Sigmoid colon (tissue), 7 donors: ENCODE data around the gene FAM174C. TPM values are rescaled to one million over a fixed set of nuclear protein-coding genes. Genes with fewer than 3 reads are reported as not detected.

Experiments
- DNase-seq: peaks from one replicate; pipeline ENCODE4 v3.0.0-alpha.2; 2019
- H3K27ac ChIP-seq, 4 donors: fragments of 200-600 bp; sonication (generic); one replicate each; pipeline ENCODE4 v1.5.1; 2016 to 2019; ENCODE audit warnings: mild to moderate bottlenecking in 1 of 4
- H3K27me3 ChIP-seq, 3 donors: fragments of 200-600 bp; sonication (generic); one replicate each; pipeline ENCODE4 v1.5.1; 2019; ENCODE audit warnings: mild to moderate bottlenecking in 1 of 3
- H3K36me3 ChIP-seq, 4 donors: fragments of 200-600 bp; sonication (generic); one replicate each; pipeline ENCODE4 v1.5.1; 2016 to 2019
- H3K4me1 ChIP-seq, 4 donors: fragments of 200-600 bp; sonication (generic); one replicate each; pipeline ENCODE4 v1.5.1; 2017 to 2019
- H3K4me3 ChIP-seq, 4 donors: fragments of 200-600 bp; sonication (generic); one replicate each; pipeline ENCODE4 v1.5.1; 2017 to 2019; ENCODE audit warnings: mild to moderate bottlenecking in 2 of 4, moderate library complexity in 1 of 4
- H3K9me3 ChIP-seq, 4 donors: fragments of 200-600 bp in 3 of 4; sonication (generic) in 3 of 4; one replicate each; pipeline versions ENCODE4 v1.5.1 to v1.6.1; 2013 to 2019
- EP300 ChIP-seq, 4 donors: sonication (generic); formaldehyde crosslinking; IDR thresholded peaks; one replicate each; pipeline ENCODE4 v1.6.1; 2017; ENCODE audit warnings: antibody characterized with exemption in 4 of 4
- POLR2A ChIP-seq, 2 donors: fragments of 450-650 bp; IDR thresholded peaks; one replicate each; pipeline ENCODE4 v1.6.1; 2016; ENCODE audit warnings: antibody characterized with exemption in 2 of 2, mild to moderate bottlenecking in 2 of 2, moderate library complexity in 2 of 2
- POLR2AphosphoS5 ChIP-seq, 4 donors: sonication (generic); formaldehyde crosslinking; IDR thresholded peaks; one replicate each; pipeline ENCODE4 v1.6.1; 2017; ENCODE audit warnings: antibody characterized with exemption in 4 of 4
- WGBS, 2 donors: extraction: QIAGEN DNeasy Blood & Tissue Kit; methylation state at CpG; one replicate each; pipeline ENCODE4 v1.1.7; 2013; 5-methylcytosine and 5-hydroxymethylcytosine counted together
- intact Hi-C: fragments of 100-400 bp; cut with DNase I; formaldehyde crosslinking; loops from one replicate; pipeline ENCODE4 v1.15.1; 2023
- polyA plus RNA-seq, 3 donors: library from polyadenylated mRNA; stranded (reverse); fragments of 200-250 nt; gene quantifications; one replicate each; pipeline ENCODE4 v1.2.3, GENCODE V29; 2013
- total RNA-seq, 4 donors: library from RNA; depleted of rRNA; stranded (reverse); fragments of >200 nt; gene quantifications; one replicate each; pipeline ENCODE4 v1.1.0, GENCODE V29; 2016
- TF ChIP-seq, protein P1 (sequence below), 4 experiments: fragments of 450-650 bp in 3 of 4; fragments of 200-600 bp in 1 of 4; IDR thresholded peaks; one replicate each; pipeline ENCODE4 v1.5.1; 2016 to 2019; ENCODE audit warnings: antibody characterized with exemption in 4 of 4, mild to moderate bottlenecking in 3 of 4, moderate library complexity in 2 of 4
- donor health status: healthy with polysubstance abuse.
- donor health status: Bipolar disorder and iron deficiency.
- donor health status: healthy.

FAM174C gene
- total and polyA plus RNA-seq, 7 donors: 24.7 to 87.8 (median 37.0) TPM

DNA sequence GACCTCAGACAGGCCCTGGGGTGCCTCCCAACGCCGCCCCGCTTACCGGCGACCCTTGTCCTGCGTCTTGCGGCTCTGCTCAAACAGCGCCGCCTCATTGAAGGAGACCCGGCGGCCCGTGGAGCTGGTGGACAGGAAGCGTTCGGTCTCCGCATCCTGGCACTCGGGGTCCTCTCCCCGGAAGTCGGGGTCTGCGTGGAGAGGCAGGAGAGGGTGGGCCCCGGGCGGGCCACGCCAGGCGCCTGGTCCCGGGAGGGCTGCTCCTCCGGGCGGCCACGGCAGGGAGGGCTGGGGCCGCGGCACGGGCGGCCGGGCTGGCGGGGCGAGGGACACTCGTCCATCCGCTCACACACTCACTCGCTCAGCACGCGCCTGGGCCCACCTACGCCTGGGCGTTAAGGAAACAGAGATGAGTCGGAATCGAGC, 40.4 kb upstream of the FAM174C start:
- Histone ChIP-seq H3K4me3 (no peak overlapping the region), H3K4me1 (peaks cover 0 to 46% (median 41%) of the 10 kb centered on the region in 4 donors), H3K27me3 (peaks cover 6 to 19% (median 7%) of the 10 kb centered on the region in 3 donors), H3K36me3 (no peaks in the 10 kb centered on the region), H3K9me3 (no peaks in the 10 kb centered on the region), H3K27ac (no peak overlapping the region)
- no peak for DNase-seq
- 59 to 90% methylated on average over 43 of the region's 43 CpGs for WGBS, 2 donors
- intact Hi-C loops: no loop called here
- TF ChIP-seq POLR2AphosphoS5 (IDR thresholded peaks at IDR 0.05): no peak
- TF ChIP-seq POLR2A (IDR thresholded peaks at IDR 0.05): no peak
- TF ChIP-seq EP300 (IDR thresholded peaks at IDR 0.05): no peak

GRCh38 chr19:1235625-1236538, 39.4 kb upstream of the FAM174C start:
- intact Hi-C loops: loop anchor here (2.0 kb wide), 1 partner anchor 15 kb away; no protein-coding TSS in a partner anchor
- DNase-seq: no peak
- H3K9me3 ChIP-seq: no peaks in the 10 kb centered on the region
- H3K36me3 ChIP-seq: no peaks in the 10 kb centered on the region
- TF ChIP-seq EP300 (IDR thresholded peaks at IDR 0.05) (no peak), POLR2A (IDR thresholded peaks at IDR 0.05) (no peak)
- no peak overlapping the region for H3K27ac ChIP-seq
- peaks cover 0 to 54% (median 48%) of the 10 kb centered on the region in 4 donors for H3K4me1 ChIP-seq
- H3K4me3 ChIP-seq: peak overlapping the region in 1 of 4 donors; percentile 64
- peaks cover 6 to 19% (median 7%) of the 10 kb centered on the region in 3 donors for H3K27me3 ChIP-seq
- 50 to 81% methylated on average over 39 of the region's 39 CpGs for WGBS, 2 donors

GRCh38 chr19:1236576-1236975, 38.8 kb upstream of the FAM174C start:
- Histone ChIP-seq H3K36me3 (no peaks in the 10 kb centered on the region), H3K4me3 (peak overlapping the region; percentile 33 to 64 (median 50)), H3K27me3 (peaks cover 6 to 19% (median 7%) of the 10 kb centered on the region in 3 donors), H3K27ac (peak overlapping the region in 1 of 4 donors; percentile 68), H3K4me1 (peaks cover 0 to 59% (median 53%) of the 10 kb centered on the region in 4 donors), H3K9me3 (no peaks in the 10 kb centered on the region)
- WGBS, 2 donors: 5 to 13% methylated on average over 42 of the region's 42 CpGs
- TF ChIP-seq, protein P1, sequence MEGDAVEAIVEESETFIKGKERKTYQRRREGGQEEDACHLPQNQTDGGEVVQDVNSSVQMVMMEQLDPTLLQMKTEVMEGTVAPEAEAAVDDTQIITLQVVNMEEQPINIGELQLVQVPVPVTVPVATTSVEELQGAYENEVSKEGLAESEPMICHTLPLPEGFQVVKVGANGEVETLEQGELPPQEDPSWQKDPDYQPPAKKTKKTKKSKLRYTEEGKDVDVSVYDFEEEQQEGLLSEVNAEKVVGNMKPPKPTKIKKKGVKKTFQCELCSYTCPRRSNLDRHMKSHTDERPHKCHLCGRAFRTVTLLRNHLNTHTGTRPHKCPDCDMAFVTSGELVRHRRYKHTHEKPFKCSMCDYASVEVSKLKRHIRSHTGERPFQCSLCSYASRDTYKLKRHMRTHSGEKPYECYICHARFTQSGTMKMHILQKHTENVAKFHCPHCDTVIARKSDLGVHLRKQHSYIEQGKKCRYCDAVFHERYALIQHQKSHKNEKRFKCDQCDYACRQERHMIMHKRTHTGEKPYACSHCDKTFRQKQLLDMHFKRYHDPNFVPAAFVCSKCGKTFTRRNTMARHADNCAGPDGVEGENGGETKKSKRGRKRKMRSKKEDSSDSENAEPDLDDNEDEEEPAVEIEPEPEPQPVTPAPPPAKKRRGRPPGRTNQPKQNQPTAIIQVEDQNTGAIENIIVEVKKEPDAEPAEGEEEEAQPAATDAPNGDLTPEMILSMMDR (IDR thresholded peaks at IDR 0.05): no peak
- TF ChIP-seq POLR2A (IDR thresholded peaks at IDR 0.05) (no peak), POLR2AphosphoS5 (IDR thresholded peaks at IDR 0.05) (no peak), EP300 (IDR thresholded peaks at IDR 0.05) (no peak)
- intact Hi-C loops: loop anchor here (2.0 kb wide), 1 partner anchor 16 kb away; no protein-coding TSS in a partner anchor
- no peak for DNase-seq

DNA sequence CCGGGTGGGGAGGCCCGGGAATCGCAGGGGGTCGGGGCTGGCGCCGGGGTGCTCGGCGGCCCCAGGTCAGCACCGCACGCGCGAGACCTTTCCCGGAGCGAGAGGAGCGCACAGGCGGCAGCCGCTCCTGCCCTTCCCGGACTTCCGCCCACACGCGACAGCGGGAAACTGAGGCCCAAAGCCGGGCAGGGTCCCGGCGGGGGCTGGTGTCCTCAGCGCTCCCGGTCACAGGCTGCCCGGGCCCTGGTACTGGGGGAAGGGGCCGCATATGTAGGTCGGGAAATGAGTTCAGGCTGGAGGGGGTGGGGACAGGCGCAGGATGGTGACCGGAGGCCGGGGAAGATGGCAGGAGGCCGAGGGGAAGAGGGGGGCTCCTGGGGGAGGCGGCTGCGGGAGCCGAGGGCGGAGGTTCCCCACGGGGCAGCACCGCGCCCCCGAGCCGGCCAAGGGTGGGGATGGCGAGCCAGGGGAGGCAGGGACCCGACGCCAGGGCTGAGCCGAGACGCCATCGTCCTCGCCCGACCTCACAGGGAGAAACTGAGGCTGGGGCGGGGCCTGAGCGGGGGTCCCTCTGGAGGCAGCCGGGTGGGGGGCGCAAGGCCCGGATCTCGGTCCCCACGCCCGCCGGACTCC, 38.2 kb upstream of the FAM174C start:
- Histone ChIP-seq H3K4me1 (peaks cover 0 to 56% (median 52%) of the 10 kb centered on the region in 4 donors), H3K27me3 (peaks cover 6 to 19% (median 7%) of the 10 kb centered on the region in 3 donors), H3K9me3 (no peaks in the 10 kb centered on the region), H3K4me3 (peak overlapping the region; percentile 33 to 64 (median 50)), H3K36me3 (no peaks in the 10 kb centered on the region), H3K27ac (peak overlapping the region in 3 of 4 donors; percentile 34 to 68 (median 61))
- intact Hi-C loops: loop anchor here (2.0 kb wide), 1 partner anchor 16 kb away; no protein-coding TSS in a partner anchor
- peak; percentile 82 for DNase-seq
- TF ChIP-seq POLR2AphosphoS5 (IDR thresholded peaks at IDR 0.05): peak in 1 of 4 donors; percentile 26
- no peak for TF ChIP-seq POLR2A (IDR thresholded peaks at IDR 0.05)
- 1% methylated on average over 60 of the region's 60 CpGs for WGBS, 2 donors

GRCh38 chr19:1237754-1238368, 37.5 kb upstream of the FAM174C start, which contains the start of gene CBARP:
TSS of gene CBARP (minus strand) at chr19:1238005. CDS start at chr19:1236100, 1,905 bp downstream.
- intact Hi-C loops: loop anchor here (2.0 kb wide), 1 partner anchor 17 kb away; no protein-coding TSS in a partner anchor
- WGBS, 2 donors: 1% methylated on average over 87 of the region's 87 CpGs
- Histone ChIP-seq H3K27ac (peak within 1 kb of the TSS; percentile 93 to 100 (median 98)), H3K9me3 (no peaks in the 10 kb centered on the region), H3K36me3 (no peaks in the 10 kb centered on the region), H3K27me3 (peaks cover 6 to 19% (median 7%) of the 10 kb centered on the region in 3 donors), H3K4me3 (peak within 1 kb of the TSS; percentile 33 to 64 (median 50)), H3K4me1 (peaks cover 0 to 56% (median 52%) of the 10 kb centered on the region in 4 donors)
- TF ChIP-seq POLR2AphosphoS5 (IDR thresholded peaks at IDR 0.05): no peak
- TF ChIP-seq POLR2A (IDR thresholded peaks at IDR 0.05): no peak
- TF ChIP-seq, protein P1 (IDR thresholded peaks at IDR 0.05): no peak
- TF ChIP-seq EP300 (IDR thresholded peaks at IDR 0.05): no peak
- peak; percentile 72 for DNase-seq
